H1 (cell line): Measurements from ENCODE around the gene NASP. TPM values are rescaled to one million over a fixed set of nuclear protein-coding genes. Genes with fewer than 3 reads are reported as not detected.

Experiments used
- CTCF ChIA-PET: fragments of 300-600 bp; sonication (Branson Sonifier 250); formaldehyde crosslinking; loops from one replicate; lab custom pipeline; 2021; ENCODE audit not compliant: partially characterized antibody; lab: Charles Lee
- POLR2A ChIA-PET: fragments of 300-600 bp; sonication (Branson Sonifier 250); formaldehyde crosslinking; loops from one replicate; lab custom pipeline; 2021; ENCODE audit warnings: inconsistent platforms; ENCODE audit not compliant: partially characterized antibody; lab: Charles Lee
- DNase-seq, 2 experiments: peaks; one replicate each; pipeline versions ENCODE4 v3.0.0 to v3.0.0-alpha.2; 2010 to 2022; ENCODE audit warnings: low spot score in 2 of 2, low read depth in 1 of 2, mixed read lengths in 1 of 2
- FAIRE-seq: peaks from 2 replicates; lab custom pipeline; 2011; peaks lifted over from hg19 to GRCh38; lab: Jason Lieb, UNC
- H2AFZ ChIP-seq: 2 replicates; pipeline ENCODE4 v1.8.1; 2012; ENCODE audit warnings: low read length, inconsistent platforms
- H2AK5ac ChIP-seq: 2 replicates; pipeline ENCODE4 v1.6.1; 2013; ENCODE audit warnings: low read depth, low read length
- H2BK120ac ChIP-seq: replicated peaks from 2 replicates; pipeline ENCODE3; 2013; ENCODE audit warnings: low read depth, low read length, inconsistent platforms
- H2BK12ac ChIP-seq: 2 replicates; pipeline ENCODE4 v1.6.1; 2013; ENCODE audit warnings: low read depth, low read length
- H2BK15ac ChIP-seq: 2 replicates; pipeline ENCODE4 v1.6.1; 2013; ENCODE audit warnings: low read length
- H2BK20ac ChIP-seq: 2 replicates; pipeline ENCODE4 v1.6.1; 2013; ENCODE audit warnings: low read length
- H2BK5ac ChIP-seq: 2 replicates; pipeline ENCODE4 v1.6.1; 2013; ENCODE audit warnings: low read depth, low read length
- H3K14ac ChIP-seq: 2 replicates; pipeline ENCODE4 v1.6.1; 2013; ENCODE audit warnings: inconsistent platforms; ENCODE audit not compliant: insufficient read length
- H3K18ac ChIP-seq: 2 replicates; pipeline ENCODE4 v1.6.1; 2013; ENCODE audit warnings: low read length; ENCODE audit errors: extremely low read depth
- H3K23ac ChIP-seq: 2 replicates; pipeline ENCODE4 v1.6.1; 2013; ENCODE audit warnings: inconsistent platforms; ENCODE audit not compliant: insufficient read length
- H3K23me2 ChIP-seq: 2 replicates; pipeline ENCODE4 v1.6.1; 2013; ENCODE audit warnings: low read depth, low read length
- H3K27ac ChIP-seq: 2 replicates; pipeline ENCODE4 v1.6.1; 2011; ENCODE audit warnings: low read depth, low read length, inconsistent platforms
- H3K27me3 ChIP-seq, 4 experiments: replicated peaks in 1 of 4; 1 replicate in 1 of 4; 2 replicates in 3 of 4; pipeline versions ENCODE4 v1.6.1 to v1.8.1; 2011 to 2013; ENCODE audit warnings: low read length in 3 of 4, mild to moderate bottlenecking in 3 of 4, inconsistent platforms in 2 of 4, mixed read lengths in 2 of 4, moderate library complexity in 1 of 4; ENCODE audit not compliant: control insufficient read depth in 3 of 4, insufficient read depth in 3 of 4; ENCODE audit errors: extremely low read depth in 1 of 4
- H3K36me3 ChIP-seq, 4 experiments: 2 replicates each; pipeline versions ENCODE4 v1.6.1 to v1.8.1; 2011 to 2013; ENCODE audit warnings: mild to moderate bottlenecking in 4 of 4, low read length in 3 of 4, moderate library complexity in 2 of 4, control low read depth in 1 of 4, inconsistent platforms in 1 of 4; ENCODE audit not compliant: insufficient read depth in 4 of 4, control insufficient read depth in 2 of 4
- H3K4ac ChIP-seq: replicated peaks from 2 replicates; pipeline ENCODE3; 2013; ENCODE audit warnings: low read length, low read depth, mixed read lengths, inconsistent platforms; ENCODE audit not compliant: insufficient read length
- H3K4me1 ChIP-seq, 4 experiments: replicated peaks in 1 of 4; 1 replicate in 1 of 4; 2 replicates in 3 of 4; pipeline versions ENCODE4 v1.6.1 to v1.8.1; 2011 to 2013; ENCODE audit warnings: low read length in 3 of 4, inconsistent platforms in 2 of 4, mixed read lengths in 1 of 4; ENCODE audit not compliant: insufficient read depth in 4 of 4, control insufficient read depth in 3 of 4
- H3K4me2 ChIP-seq, 2 experiments: 2 replicates each; pipeline versions ENCODE4 v1.6.1 to v1.8.1; 2011 to 2013; ENCODE audit warnings: low read depth in 2 of 2, low read length in 2 of 2, control low read depth in 1 of 2, inconsistent platforms in 1 of 2, mild to moderate bottlenecking in 1 of 2; ENCODE audit not compliant: insufficient read depth in 1 of 2
- H3K4me3 ChIP-seq, 4 experiments: fragments of 200-600, 300-600 bp in 1 of 4; sonication (generic), shearing (Covaris generic), sonication (Bioruptor Twin) in 1 of 4; 2 replicates each; pipeline versions ENCODE4 v1.5.1 to v1.8.1; 2011 to 2016; ENCODE audit warnings: low read length in 4 of 4, low read depth in 3 of 4, control low read depth in 2 of 4, inconsistent platforms in 2 of 4, mild to moderate bottlenecking in 2 of 4, mixed read lengths in 1 of 4, moderate library complexity in 1 of 4; ENCODE audit not compliant: insufficient read depth in 2 of 4; ENCODE audit errors: extremely low read depth in 1 of 4
- H3K56ac ChIP-seq: replicated peaks from 2 replicates; pipeline ENCODE3; 2013; ENCODE audit warnings: low read depth, mild to moderate bottlenecking, mixed read lengths, low read length, inconsistent platforms; ENCODE audit not compliant: insufficient read length
- H3K79me1 ChIP-seq: 2 replicates; pipeline ENCODE4 v1.6.1; 2013; ENCODE audit warnings: low read depth, low read length, control low read depth
- H3K79me2 ChIP-seq, 2 experiments: 2 replicates each; pipeline versions ENCODE4 v1.6.1 to v1.8.1; 2012 to 2013; ENCODE audit warnings: low read length in 2 of 2, mild to moderate bottlenecking in 2 of 2, inconsistent platforms in 1 of 2; ENCODE audit not compliant: insufficient read depth in 2 of 2, control insufficient read depth in 1 of 2
- H3K9ac ChIP-seq, 4 experiments: replicated peaks in 1 of 4; 1 replicate in 1 of 4; 2 replicates in 3 of 4; pipeline versions ENCODE4 v1.6.1 to v1.8.1; 2011 to 2013; ENCODE audit warnings: low read depth in 3 of 4, low read length in 3 of 4, control low read depth in 2 of 4, mild to moderate bottlenecking in 2 of 4, moderate library complexity in 2 of 4, inconsistent platforms in 1 of 4; ENCODE audit errors: extremely low read depth in 1 of 4
- H3K9me3 ChIP-seq, 2 experiments: 2 replicates each; pipeline versions ENCODE4 v1.6.1 to v1.8.1; 2012 to 2013; ENCODE audit warnings: mild to moderate bottlenecking in 2 of 2, moderate library complexity in 2 of 2, control low read depth in 1 of 2, inconsistent platforms in 1 of 2, low read depth in 1 of 2, low read length in 1 of 2, mixed read lengths in 1 of 2; ENCODE audit not compliant: insufficient read depth in 2 of 2
- H4K20me1 ChIP-seq, 2 experiments: replicated peaks in 1 of 2; 2 replicates each; pipeline versions ENCODE3 to v1.8.1; 2011 to 2013; ENCODE audit warnings: inconsistent platforms in 2 of 2, low read length in 2 of 2, mild to moderate bottlenecking in 1 of 2; ENCODE audit not compliant: insufficient read depth in 2 of 2, control insufficient read depth in 1 of 2
- H4K5ac ChIP-seq: 2 replicates; pipeline ENCODE4 v1.6.1; 2013; ENCODE audit warnings: low read length, low read depth, mixed read lengths, inconsistent platforms; ENCODE audit not compliant: insufficient read length
- H4K8ac ChIP-seq: 2 replicates; pipeline ENCODE4 v1.8.0; 2013; ENCODE audit warnings: mild to moderate bottlenecking, moderate library complexity, low read length, inconsistent platforms; ENCODE audit not compliant: insufficient read depth; ENCODE audit errors: extremely low read depth
- H4K91ac ChIP-seq: replicated peaks from 2 replicates; pipeline ENCODE3; 2013; ENCODE audit warnings: low read length, mixed read lengths, inconsistent platforms; ENCODE audit not compliant: insufficient read length
- ATF3 ChIP-seq: IDR thresholded peaks from 2 replicates; pipeline ENCODE4 v1.6.1; 2011; ENCODE audit warnings: low read depth, mild to moderate bottlenecking, low read length; ENCODE audit not compliant: insufficient read depth
- CEBPB ChIP-seq: IDR thresholded peaks from 2 replicates; pipeline ENCODE4 v1.6.1; 2012; ENCODE audit warnings: low read depth, low read length
- CTBP2 ChIP-seq: IDR thresholded peaks from 2 replicates; pipeline ENCODE4 v1.7.0; 2011; ENCODE audit warnings: borderline replicate concordance, mild to moderate bottlenecking, moderate library complexity, mixed read lengths, low read length; ENCODE audit not compliant: insufficient read depth, insufficient read length
- EP300 ChIP-seq, 2 experiments: IDR thresholded peaks; 1 replicate in 1 of 2; 2 replicates in 1 of 2; pipeline ENCODE4 v1.6.1; 2011 to 2012; ENCODE audit warnings: low read depth in 2 of 2, low read length in 2 of 2, mild to moderate bottlenecking in 2 of 2, borderline replicate concordance in 1 of 2, inconsistent platforms in 1 of 2, moderate library complexity in 1 of 2
- HDAC2 ChIP-seq, 2 experiments: fragments of 300-600 bp in 1 of 2; sonication (generic) in 1 of 2; IDR thresholded peaks; 2 replicates each; pipeline ENCODE4 v1.6.1; 2011 to 2012; ENCODE audit warnings: low read depth in 2 of 2, low read length in 2 of 2, mild to moderate bottlenecking in 2 of 2, moderate library complexity in 2 of 2, borderline replicate concordance in 1 of 2, inconsistent platforms in 1 of 2
- JUN ChIP-seq: IDR thresholded peaks from 2 replicates; pipeline ENCODE4 v1.6.1; 2011; ENCODE audit warnings: low read depth, mild to moderate bottlenecking, improper control_type of control experiment, low read length
- KDM4A ChIP-seq: IDR thresholded peaks from one replicate; pipeline ENCODE4 v1.7.1; 2012; ENCODE audit warnings: low read depth, mild to moderate bottlenecking, moderate library complexity, low read length, inconsistent platforms; ENCODE audit not compliant: severe bottlenecking
- POLR2AphosphoS5 ChIP-seq: IDR thresholded peaks from 2 replicates; pipeline ENCODE4 v1.6.1; 2011; ENCODE audit warnings: low read depth, low read length
- RBBP5 ChIP-seq: IDR thresholded peaks from 2 replicates; pipeline ENCODE4 v1.7.1; 2012; ENCODE audit warnings: low read depth, mild to moderate bottlenecking, inconsistent platforms, low read length, moderate library complexity, borderline replicate concordance
- RFX5 ChIP-seq: IDR thresholded peaks from 2 replicates; pipeline ENCODE4 v1.6.1; 2011; ENCODE audit warnings: low read depth, low read length, improper control_type of control experiment, borderline replicate concordance
- SIN3A ChIP-seq, 2 experiments: IDR thresholded peaks in 1 of 2; conservative IDR thresholded peaks in 1 of 2; 2 replicates each; pipeline ENCODE4 v1.6.1; 2011 to 2012; ENCODE audit warnings: low read length in 2 of 2, improper control_type of control experiment in 1 of 2, low read depth in 1 of 2, mild to moderate bottlenecking in 1 of 2
- SP2 ChIP-seq: IDR thresholded peaks from 2 replicates; pipeline ENCODE4 v1.6.1; 2012; ENCODE audit warnings: mild to moderate bottlenecking, low read length, inconsistent platforms
- ZNF274 ChIP-seq: IDR thresholded peaks from 2 replicates; pipeline ENCODE4 v1.7.0; 2012; ENCODE audit warnings: low read length, borderline replicate concordance; ENCODE audit errors: extremely low read depth
- WGBS, 2 experiments: shearing (Covaris generic) in 1 of 2; methylation state at CpG; one replicate each; pipeline versions ENCODE4 v1.1.6 to v1.1.7; 2013 to 2015; ENCODE audit warnings: low lambda C conversion rate in 2 of 2, mixed read lengths in 2 of 2, inconsistent platforms in 1 of 2, low coverage in 1 of 2, missing lambda C conversion rate in 1 of 2; ENCODE audit not compliant: insufficient replicate concordance in 2 of 2, insufficient coverage in 1 of 2, insufficient read length in 1 of 2; ENCODE audit errors: extremely low coverage in 1 of 2, missing lambda C conversion rate in 1 of 2; 5-methylcytosine and 5-hydroxymethylcytosine counted together
- polyA plus RNA-seq, 7 experiments: library from polyadenylated mRNA; depleted of rRNA in 3 of 7; stranded (reverse) in 5 of 7; unstranded in 2 of 7; fragments of >200 nt in 5 of 7; fragments of 200-250 nt in 2 of 7; gene quantifications; 1 replicate in 5 of 7; 2 replicates in 1 of 7; 4 replicates in 1 of 7; pipeline versions ENCODE4 v1.2.1 to v1.2.3, GENCODE V29; 2011 to 2013; ENCODE audit warnings: missing spikeins in 2 of 7, mixed read lengths in 2 of 7
- total RNA-seq: library from RNA; stranded (reverse); fragmentation: NEBNext Ultra II Directional; extraction: Animal tissue kit (Norgen Biotek cat#: 25700); gene quantifications from 2 replicates; pipeline ENCODE4 v1.2.1, GENCODE V29; 2021

The NASP gene
- total and polyA plus RNA-seq, 2 of the 8 experiments (the other 6 are each of a cell fraction or from before 2014, with no cell fraction given), result 263 to 647 TPM

- H3K79me1 ChIP-seq, result no peaks in the 10 kb centered on the region
- no peak overlapping the region for H4K8ac ChIP-seq
- H3K36me3 ChIP-seq, result peaks cover 33 to 69% (median 53%) of the 10 kb centered on the region in 4 experiments
- no peaks in the 10 kb centered on the region for H3K23me2 ChIP-seq
- H2BK15ac ChIP-seq, result no peak overlapping the region
- CTCF ChIA-PET, result no interaction called here
- no peaks in the 10 kb centered on the region for H3K27me3 ChIP-seq
- peaks cover 0 to 3% of the 10 kb centered on the region in 2 experiments; a peak in 1 of 4 replicates for H3K79me2 ChIP-seq
- no peak overlapping the region for H3K18ac ChIP-seq
- no peak overlapping the region for H3K4me3 ChIP-seq
- no peak overlapping the region for H2BK20ac ChIP-seq
- DNase-seq, result no peak
- no peaks in the 10 kb centered on the region for H3K4me1 ChIP-seq
- H3K9me3 ChIP-seq, result no peaks in the 10 kb centered on the region
- no peak overlapping the region for H3K4ac ChIP-seq
- FAIRE-seq, result no peak
- no peak overlapping the region for H3K4me2 ChIP-seq
- H2AFZ ChIP-seq, result no peak overlapping the region
- H2BK5ac ChIP-seq, result no peak overlapping the region
- no peak overlapping the region for H3K14ac ChIP-seq
- H2BK12ac ChIP-seq, result no peak overlapping the region
- POLR2A ChIA-PET, result interaction anchor here (0.6 to 1.2 kb wide), 3 partner anchors 11 to 28 kb away, joined by 3 to 4 read pairs (median 3); no protein-coding TSS in a partner anchor
- H4K91ac ChIP-seq, result no peak overlapping the region
- H3K27ac ChIP-seq, result no peak overlapping the region
- no peak overlapping the region for H2BK120ac ChIP-seq
- H3K23ac ChIP-seq, result no peak overlapping the region
- no peak overlapping the region for H4K5ac ChIP-seq
- no peak overlapping the region for H3K9ac ChIP-seq
- H4K20me1 ChIP-seq, result peaks cover 6 to 24% of the 10 kb centered on the region in 2 experiments
- 94% methylated on average over 4 of the region's 4 CpGs; no CpG with 5 or more reads in 1 of the 2 experiments for WGBS, 2 experiments
- no peak overlapping the region for H2AK5ac ChIP-seq
- H3K56ac ChIP-seq, result no peak overlapping the region
- TF ChIP-seq SP2, result no peak
- TF ChIP-seq POLR2AphosphoS5, result no peak; the same call in 1 of the 2 replicates
- TF ChIP-seq ZNF274, result no peak
- no peak for TF ChIP-seq EP300 (IDR thresholded peaks at IDR 0.05; ENCODE audit: borderline replicate concordance in 1 of 2, low read depth in 2 of 2, low read length in 2 of 2)
- no peak for TF ChIP-seq CTBP2
- TF ChIP-seq RBBP5, result no peak
- TF ChIP-seq HDAC2 (IDR thresholded peaks at IDR 0.05; ENCODE audit: borderline replicate concordance in 1 of 2, low read depth in 2 of 2, low read length in 2 of 2), result no peak
- TF ChIP-seq RFX5, result no peak
- TF ChIP-seq JUN, result no peak
- no peak for TF ChIP-seq CEBPB
- TF ChIP-seq SIN3A (conservative IDR thresholded peaks at IDR 0.05 in 1 of 2, IDR thresholded peaks at IDR 0.05 in 1 of 2; ENCODE audit: low read depth in 1 of 2, low read length in 2 of 2), result no peak
- TF ChIP-seq ATF3, result no peak
- no peak for TF ChIP-seq KDM4A
Measured at GRCh38 chr1:45617618-45618017, 33.8 kb downstream of the NASP start.
